Tongue (tissue), 2 donors: ENCODE data around the gene B4GALNT2. TPM values are rescaled to one million over a fixed set of nuclear protein-coding genes. Genes with fewer than 3 reads are reported as not detected.
A peak's percentile ranks its signal among the peaks of the same experiment; 100 is the strongest.

Source experiments
- DNase-seq: peaks from one replicate; pipeline ENCODE4 v3.0.0-alpha.2; 2015
- total RNA-seq: library from RNA; depleted of rRNA; stranded (reverse); fragments of >200 nt; gene quantifications from one replicate; pipeline ENCODE4 v1.2.3, GENCODE V29; 2014

Gene B4GALNT2
- total RNA-seq, 1 donor from 2014 or later: under 0.01 TPM

- no peak for DNase-seq
These were observed 81.3 kb downstream of the B4GALNT2 start for GRCh38 chr17:49213847-49214246.

GRCh38 chr17:49214676-49215360 is 82.2 kb downstream of the B4GALNT2 start:
- DNase-seq: no peak

GRCh38 chr17:49216482-49216881 is 83.9 kb downstream of the B4GALNT2 start:
- no peak for DNase-seq

GRCh38 chr17:49216953-49217650 is 84.5 kb downstream of the B4GALNT2 start:
- no peak for DNase-seq

- no peak for DNase-seq
These were observed 85.3 kb downstream of the B4GALNT2 start for GRCh38 chr17:49217651-49218413.

GRCh38 chr17:49218941-49219913 is 86.7 kb downstream of the B4GALNT2 start:
- no peak for DNase-seq

GRCh38 chr17:49219987-49220386 is 87.4 kb downstream of the B4GALNT2 start:
- no peak for DNase-seq

GRCh38 chr17:49223168-49223516 is 90.6 kb downstream of the B4GALNT2 start:
- DNase-seq: no peak

GRCh38 chr17:49223517-49224197 is 91.1 kb downstream of the B4GALNT2 start:
- DNase-seq: peak; percentile 55

- no peak for DNase-seq
These were observed 91.8 kb downstream of the B4GALNT2 start for GRCh38 chr17:49224198-49224996.

GRCh38 chr17:49224997-49225337 is 92.4 kb downstream of the B4GALNT2 start:
- no peak for DNase-seq

- no peak for DNase-seq
These were observed 93.1 kb downstream of the B4GALNT2 start for GRCh38 chr17:49225554-49226236.

Other genes starting within 250 kb of the B4GALNT2 start
- gene ATP5MC1, start 240.0 kb upstream of the B4GALNT2 start, total RNA-seq: 79.2 TPM
- gene UBE2Z, start 224.4 kb upstream of the B4GALNT2 start, total RNA-seq: 46.8 TPM
- gene SNF8, start 187.9 kb upstream of the B4GALNT2 start, total RNA-seq: 69.1 TPM
- gene GIP, start 164.2 kb upstream of the B4GALNT2 start, total RNA-seq: not detected
- gene IGF2BP1, start 135.4 kb upstream of the B4GALNT2 start, total RNA-seq: 4.5 TPM
- gene GNGT2, start 77.8 kb downstream of the B4GALNT2 start, total RNA-seq: 0.92 TPM
- 4.5 TPM for gene ABI3, start 77.9 kb downstream of the B4GALNT2 start, total RNA-seq
- 7.9 TPM for gene PHOSPHO1, start 98.0 kb downstream of the B4GALNT2 start, total RNA-seq
- 31.5 TPM for gene ZNF652, start 229.5 kb downstream of the B4GALNT2 start, total RNA-seq